OCI-LY1 (cell line): Measurements from ENCODE around the gene MYLK4.

Experiments
- H2AFZ ChIP-seq: fragments of 200-600 bp; sonication (generic), shearing (Covaris generic); 2 replicates; pipeline ENCODE4 v1.6.0; 2014; ENCODE audit warnings: antibody characterized with exemption, mild to moderate bottlenecking, low read length
- H3F3A ChIP-seq: fragments of 200-600 bp; sonication (generic), shearing (Covaris generic); 2 replicates; pipeline ENCODE4 v1.6.0; 2014; ENCODE audit warnings: mild to moderate bottlenecking, antibody characterized with exemption, low read length, moderate library complexity; ENCODE audit not compliant: insufficient read depth
- H3K27ac ChIP-seq: fragments of 200-600 bp; sonication (generic); 2 replicates; pipeline ENCODE4 v1.5.1; 2014; ENCODE audit warnings: low read length, mixed run types, mild to moderate bottlenecking, low read depth; ENCODE audit not compliant: poor library complexity, severe bottlenecking
- H3K27me3 ChIP-seq: fragments of 200-600 bp; sonication (generic); 2 replicates; pipeline ENCODE4 v1.6.0; 2014; ENCODE audit warnings: antibody characterized with exemption, mild to moderate bottlenecking, low read length, moderate library complexity; ENCODE audit not compliant: insufficient read depth
- H3K36me3 ChIP-seq: fragments of 200-600 bp; sonication (generic); 2 replicates; pipeline ENCODE4 v1.6.1; 2014; ENCODE audit warnings: mild to moderate bottlenecking, antibody characterized with exemption, low read length, moderate library complexity, mixed read lengths; ENCODE audit not compliant: insufficient read depth
- H3K4me1 ChIP-seq: fragments of 200-600 bp; sonication (generic); 2 replicates; pipeline ENCODE4 v1.5.1; 2014; ENCODE audit warnings: mild to moderate bottlenecking, low read length, moderate library complexity; ENCODE audit not compliant: insufficient read depth, severe bottlenecking
- H3K4me2 ChIP-seq: fragments of 200-600 bp; sonication (generic), shearing (Covaris generic); 2 replicates; pipeline ENCODE4 v1.6.1; 2014; ENCODE audit warnings: low read length
- H3K4me3 ChIP-seq: fragments of 200-600 bp; sonication (generic); 2 replicates; pipeline ENCODE4 v1.5.1; 2014; ENCODE audit warnings: low read length, low read depth, mild to moderate bottlenecking, mixed read lengths; ENCODE audit not compliant: poor library complexity, severe bottlenecking
- H3K79me2 ChIP-seq: fragments of 200-600 bp; shearing (Covaris generic); 2 replicates; pipeline ENCODE4 v1.6.1; 2016; ENCODE audit warnings: mixed run types, low read length, mixed read lengths; ENCODE audit not compliant: insufficient read depth
- H3K9ac ChIP-seq: fragments of 200-600 bp; sonication (generic), shearing (Covaris generic); 2 replicates; pipeline ENCODE4 v1.6.1; 2014; ENCODE audit warnings: mild to moderate bottlenecking, low read length, mixed read lengths
- H3K9me2 ChIP-seq: fragments of 200-600 bp; sonication (generic), shearing (Covaris generic); 2 replicates; pipeline ENCODE4 v1.6.1; 2014; ENCODE audit warnings: low read depth, mild to moderate bottlenecking, low read length, mixed read lengths
- H3K9me3 ChIP-seq: fragments of 200-600 bp; shearing (Covaris generic); 2 replicates; pipeline ENCODE4 v1.6.1; 2014; ENCODE audit warnings: low read length, mixed read lengths
- H4K20me1 ChIP-seq: fragments of 200-600 bp; sonication (generic), shearing (Covaris generic); 2 replicates; pipeline ENCODE4 v1.6.0; 2016; ENCODE audit warnings: mild to moderate bottlenecking, low read length; ENCODE audit not compliant: insufficient read depth
- EZH2 ChIP-seq: fragments of 200-600 bp; sonication (generic), shearing (Covaris generic); IDR thresholded peaks from 2 replicates; pipeline ENCODE4 v1.8.0; 2017; ENCODE audit warnings: borderline replicate concordance, mixed run types, mild to moderate bottlenecking, antibody characterized with exemption, low read length, moderate library complexity, mixed read lengths
- TF ChIP-seq, protein P1 (sequence below): fragments of 200-600 bp; sonication (generic), shearing (Covaris generic); IDR thresholded peaks from 2 replicates; pipeline ENCODE4 v1.5.1; 2017; ENCODE audit warnings: mild to moderate bottlenecking, antibody characterized with exemption, low read length, moderate library complexity, mixed read lengths

Gene MYLK4

DNA sequence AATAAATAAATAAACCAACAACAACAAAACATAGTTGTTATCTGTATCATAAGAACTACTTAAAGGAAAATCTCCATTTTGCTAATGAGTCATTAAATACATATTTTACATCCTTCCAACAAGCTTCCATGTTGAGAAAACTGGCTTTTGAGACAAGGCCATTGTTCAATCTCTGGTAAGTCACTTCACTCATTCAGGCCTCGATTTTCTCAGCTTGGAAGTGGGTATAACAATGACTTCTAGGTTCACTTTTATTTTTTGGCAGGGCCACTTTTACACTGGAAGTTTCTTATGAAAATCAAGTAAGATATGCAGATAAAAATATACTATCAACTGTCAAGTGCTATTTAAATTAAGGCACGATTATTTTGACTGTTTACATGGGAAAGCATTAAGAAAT lies 44.4 kb upstream of the MYLK4 start:
- H3K9me2 ChIP-seq, result no peaks in the 10 kb centered on the region
- no peak overlapping the region for H2AFZ ChIP-seq
- H4K20me1 ChIP-seq, result no peaks in the 10 kb centered on the region
- H3K4me2 ChIP-seq, result no peak overlapping the region
- peaks cover 5% of the 10 kb centered on the region for H3K4me1 ChIP-seq
- H3K4me3 ChIP-seq, result no peak overlapping the region
- H3K9ac ChIP-seq, result no peak overlapping the region
- H3K27ac ChIP-seq, result no peak overlapping the region
- no peaks in the 10 kb centered on the region for H3K9me3 ChIP-seq
- H3K79me2 ChIP-seq, result no peaks in the 10 kb centered on the region
- no peaks in the 10 kb centered on the region for H3K36me3 ChIP-seq
- no peaks in the 10 kb centered on the region for H3F3A ChIP-seq
- no peaks in the 10 kb centered on the region for H3K27me3 ChIP-seq
- no peak for TF ChIP-seq EZH2
- TF ChIP-seq, protein P1, sequence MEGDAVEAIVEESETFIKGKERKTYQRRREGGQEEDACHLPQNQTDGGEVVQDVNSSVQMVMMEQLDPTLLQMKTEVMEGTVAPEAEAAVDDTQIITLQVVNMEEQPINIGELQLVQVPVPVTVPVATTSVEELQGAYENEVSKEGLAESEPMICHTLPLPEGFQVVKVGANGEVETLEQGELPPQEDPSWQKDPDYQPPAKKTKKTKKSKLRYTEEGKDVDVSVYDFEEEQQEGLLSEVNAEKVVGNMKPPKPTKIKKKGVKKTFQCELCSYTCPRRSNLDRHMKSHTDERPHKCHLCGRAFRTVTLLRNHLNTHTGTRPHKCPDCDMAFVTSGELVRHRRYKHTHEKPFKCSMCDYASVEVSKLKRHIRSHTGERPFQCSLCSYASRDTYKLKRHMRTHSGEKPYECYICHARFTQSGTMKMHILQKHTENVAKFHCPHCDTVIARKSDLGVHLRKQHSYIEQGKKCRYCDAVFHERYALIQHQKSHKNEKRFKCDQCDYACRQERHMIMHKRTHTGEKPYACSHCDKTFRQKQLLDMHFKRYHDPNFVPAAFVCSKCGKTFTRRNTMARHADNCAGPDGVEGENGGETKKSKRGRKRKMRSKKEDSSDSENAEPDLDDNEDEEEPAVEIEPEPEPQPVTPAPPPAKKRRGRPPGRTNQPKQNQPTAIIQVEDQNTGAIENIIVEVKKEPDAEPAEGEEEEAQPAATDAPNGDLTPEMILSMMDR, result no peak

DNA sequence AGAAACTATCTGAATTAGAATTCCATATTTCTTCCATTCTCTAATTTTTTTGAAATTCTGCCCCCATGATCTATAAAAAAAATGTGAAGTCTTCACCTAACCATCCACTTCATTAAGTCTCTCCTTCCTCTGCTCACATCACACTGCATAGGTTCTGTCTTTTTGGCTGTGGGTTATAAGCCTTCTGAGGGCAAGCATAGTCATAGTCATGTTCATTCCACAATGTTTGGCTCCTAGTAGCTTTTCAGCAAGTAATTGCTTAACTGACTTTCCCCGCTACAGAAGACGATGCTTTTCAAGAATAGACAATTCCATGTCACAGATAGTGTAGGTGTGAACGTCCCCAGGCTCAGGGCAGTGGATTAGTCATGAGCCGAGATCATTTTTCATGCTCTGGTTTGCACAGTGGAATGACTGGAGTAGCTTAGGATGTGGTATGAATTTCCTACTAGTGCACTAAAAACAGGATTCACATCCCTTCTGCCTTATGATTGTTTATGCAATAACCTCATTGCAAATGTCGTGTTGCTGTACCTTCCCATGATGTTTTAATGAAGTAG lies 43.5 kb upstream of the MYLK4 start:
- no peaks in the 10 kb centered on the region for H4K20me1 ChIP-seq
- TF ChIP-seq EZH2, result no peak
- TF ChIP-seq, protein P1, result no peak
- no peaks in the 10 kb centered on the region for H3K79me2 ChIP-seq
- no peak overlapping the region for H3K4me3 ChIP-seq
- no peaks in the 10 kb centered on the region for H3K9me3 ChIP-seq
- no peak overlapping the region for H3K27ac ChIP-seq
- no peak overlapping the region for H3K4me2 ChIP-seq
- H3F3A ChIP-seq, result no peaks in the 10 kb centered on the region
- no peaks in the 10 kb centered on the region for H3K36me3 ChIP-seq
- H2AFZ ChIP-seq, result no peak overlapping the region
- H3K9me2 ChIP-seq, result no peaks in the 10 kb centered on the region
- H3K9ac ChIP-seq, result no peak overlapping the region
- peaks cover 5% of the 10 kb centered on the region for H3K4me1 ChIP-seq
- no peaks in the 10 kb centered on the region for H3K27me3 ChIP-seq

DNA sequence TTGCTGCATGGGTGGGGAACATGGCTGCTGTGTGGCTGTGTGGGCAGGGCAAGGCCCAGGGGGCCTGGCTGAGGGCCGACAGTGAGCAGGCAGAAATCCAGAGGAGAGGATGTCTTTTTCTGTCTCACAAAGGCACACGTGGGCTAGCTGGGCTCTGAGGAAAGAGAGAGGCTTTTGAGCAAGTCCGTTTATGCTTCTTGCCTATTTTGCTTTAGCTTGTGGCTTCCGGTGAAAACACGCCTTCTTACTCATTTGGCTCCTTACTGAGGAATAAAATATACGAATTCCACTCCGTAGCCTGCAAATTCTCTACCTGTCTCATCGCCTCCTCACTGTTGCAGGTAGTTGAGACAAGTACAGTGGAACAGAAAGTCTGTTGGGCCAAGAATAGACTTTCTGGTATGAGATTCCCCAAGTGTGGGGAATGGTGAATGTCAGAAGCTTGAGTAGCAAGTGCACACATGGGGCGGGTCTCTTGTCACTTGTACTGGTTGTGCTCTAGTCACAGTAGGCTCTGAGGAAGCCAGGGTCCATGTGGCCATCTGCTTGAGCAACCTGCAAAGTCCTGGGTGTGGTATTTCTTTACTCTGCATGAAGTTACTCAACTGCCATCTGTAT lies 42.9 kb upstream of the MYLK4 start:
- no peaks in the 10 kb centered on the region for H3K36me3 ChIP-seq
- H3K9ac ChIP-seq, result no peak overlapping the region
- TF ChIP-seq, protein P1, result no peak
- no peak for TF ChIP-seq EZH2
- peaks cover 5% of the 10 kb centered on the region for H3K4me1 ChIP-seq
- no peaks in the 10 kb centered on the region for H3K9me2 ChIP-seq
- no peak overlapping the region for H3K27ac ChIP-seq
- H3K79me2 ChIP-seq, result no peaks in the 10 kb centered on the region
- no peak overlapping the region for H2AFZ ChIP-seq
- no peak overlapping the region for H3K4me2 ChIP-seq
- H3K4me3 ChIP-seq, result no peak overlapping the region
- no peaks in the 10 kb centered on the region for H3F3A ChIP-seq
- no peaks in the 10 kb centered on the region for H3K27me3 ChIP-seq
- no peaks in the 10 kb centered on the region for H4K20me1 ChIP-seq
- no peaks in the 10 kb centered on the region for H3K9me3 ChIP-seq
